ENCODE measurements around the gene GRM4.

Gene GRM4

DNA sequence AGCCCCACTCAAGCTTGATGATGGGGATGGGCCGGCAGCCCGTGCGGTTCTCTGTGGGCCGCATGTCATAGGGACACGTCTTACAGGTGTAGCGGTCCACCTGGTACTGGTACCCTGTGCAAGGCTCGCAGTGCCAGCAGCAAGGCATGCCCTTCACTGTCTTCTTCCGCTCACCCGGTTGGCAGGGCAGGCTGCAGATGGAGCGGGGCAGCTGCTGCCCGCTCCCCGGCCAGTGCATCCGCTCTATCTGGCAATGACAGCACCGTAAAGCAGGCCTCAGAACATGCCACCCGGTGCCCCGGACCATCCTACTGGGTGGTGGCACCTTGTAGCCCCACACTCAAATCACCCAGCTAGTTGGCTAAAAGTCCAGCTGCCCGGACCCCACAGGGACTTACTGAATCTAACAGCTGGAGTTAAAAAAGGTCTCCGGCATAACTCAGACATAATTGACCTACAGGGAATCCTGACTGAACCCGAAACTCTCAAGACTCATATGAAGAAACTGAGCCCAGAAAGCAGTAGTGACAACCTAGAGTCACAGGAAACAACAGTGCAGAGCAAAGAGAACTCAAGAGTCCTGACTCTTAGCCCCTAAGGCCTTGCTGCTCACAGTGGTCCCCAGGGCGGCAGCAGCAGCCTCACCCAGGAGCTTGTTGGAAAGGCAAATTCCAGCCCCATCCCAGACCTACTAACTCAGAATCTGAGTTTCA, 109.4 kb downstream of the GRM4 start:
- TF ChIP-seq CREB1 (IDR thresholded peaks at IDR 0.05; ENCODE audit: low read depth) (no peak), CEBPB (IDR thresholded peaks at IDR 0.05) (no peak), ZBTB7A (IDR thresholded peaks at IDR 0.05; ENCODE audit: low read depth) (no peak), TEAD4 (IDR thresholded peaks at IDR 0.05) (no peak), FOXM1 (IDR thresholded peaks at IDR 0.05; ENCODE audit: borderline replicate concordance, low read depth) (no peak), REST (IDR thresholded peaks at IDR 0.05; ENCODE audit: low read depth) (no peak), EGR1 (IDR thresholded peaks at IDR 0.05) (no peak), USF1 (IDR thresholded peaks at IDR 0.05) (no peak), TAF1 (IDR thresholded peaks at IDR 0.05; ENCODE audit: low read depth) (no peak), NFIC (IDR thresholded peaks at IDR 0.05) (no peak), RAD21 (IDR thresholded peaks at IDR 0.05; ENCODE audit: low read depth) (no peak)
- TF ChIP-seq, protein P1, sequence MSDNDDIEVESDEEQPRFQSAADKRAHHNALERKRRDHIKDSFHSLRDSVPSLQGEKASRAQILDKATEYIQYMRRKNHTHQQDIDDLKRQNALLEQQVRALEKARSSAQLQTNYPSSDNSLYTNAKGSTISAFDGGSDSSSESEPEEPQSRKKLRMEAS (IDR thresholded peaks at IDR 0.05): no peak

DNA sequence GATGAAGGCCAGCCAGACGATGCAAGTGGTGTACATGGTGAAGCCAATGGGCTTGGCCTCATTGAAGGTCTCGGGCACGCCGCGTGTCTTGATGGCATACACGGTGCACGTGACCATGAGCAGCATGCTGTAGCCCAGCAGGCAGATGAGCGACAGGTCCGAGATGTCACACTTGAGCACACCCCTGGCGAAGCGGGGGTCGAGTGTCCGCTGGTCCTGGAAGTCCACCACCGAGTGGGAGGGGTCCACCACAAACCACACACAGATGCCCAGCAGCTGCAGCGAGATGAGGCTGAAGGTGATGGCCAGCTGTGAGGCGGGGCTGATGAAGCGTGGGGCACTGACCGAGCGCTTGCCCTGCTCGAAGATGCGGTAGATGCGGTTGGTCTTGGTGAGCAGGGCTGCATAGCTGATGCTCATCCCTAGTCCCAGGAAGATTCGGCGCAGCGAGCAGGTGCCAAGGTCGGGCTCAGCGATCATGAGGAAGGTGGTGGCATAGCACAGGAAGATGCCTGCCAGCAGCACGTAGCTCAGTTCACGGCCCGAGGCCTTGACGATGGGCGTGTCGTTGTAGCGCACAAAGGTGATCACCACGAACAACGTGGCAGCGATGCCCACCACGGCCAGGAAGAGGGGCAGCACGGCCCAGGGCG, 110.1 kb downstream of the GRM4 start:
- TF ChIP-seq USF1 (IDR thresholded peaks at IDR 0.05) (no peak), TEAD4 (IDR thresholded peaks at IDR 0.05) (no peak), CEBPB (IDR thresholded peaks at IDR 0.05) (no peak), EGR1 (IDR thresholded peaks at IDR 0.05) (no peak), RAD21 (IDR thresholded peaks at IDR 0.05; ENCODE audit: low read depth) (no peak), TAF1 (IDR thresholded peaks at IDR 0.05; ENCODE audit: low read depth) (no peak), EP300 (IDR thresholded peaks at IDR 0.05; ENCODE audit: borderline replicate concordance) (no peak), CREB1 (IDR thresholded peaks at IDR 0.05; ENCODE audit: low read depth) (no peak)

GRCh38 chr6:34035161-34035560, 110.7 kb downstream of the GRM4 start:
- no peak for TF ChIP-seq RAD21 (IDR thresholded peaks at IDR 0.05; ENCODE audit: low read depth)
- TF ChIP-seq YY1 (IDR thresholded peaks at IDR 0.05; ENCODE audit: low read depth): no peak
- TF ChIP-seq TAF1 (IDR thresholded peaks at IDR 0.05; ENCODE audit: low read depth): no peak
- no peak for TF ChIP-seq EGR1 (IDR thresholded peaks at IDR 0.05)
- TF ChIP-seq USF1 (IDR thresholded peaks at IDR 0.05): no peak
- no peak for TF ChIP-seq TCF12 (IDR thresholded peaks at IDR 0.05; ENCODE audit: low read depth)
- no peak for TF ChIP-seq NFIC (IDR thresholded peaks at IDR 0.05)
- TF ChIP-seq CEBPB (IDR thresholded peaks at IDR 0.05): no peak
- no peak for TF ChIP-seq FOXM1 (IDR thresholded peaks at IDR 0.05; ENCODE audit: borderline replicate concordance, low read depth)
- TF ChIP-seq EP300 (IDR thresholded peaks at IDR 0.05; ENCODE audit: borderline replicate concordance): no peak
- TF ChIP-seq, protein P1 (IDR thresholded peaks at IDR 0.05): no peak
- no peak for TF ChIP-seq ZBTB7A (IDR thresholded peaks at IDR 0.05; ENCODE audit: low read depth)
- no peak for TF ChIP-seq REST (IDR thresholded peaks at IDR 0.05; ENCODE audit: low read depth)
- no peak for TF ChIP-seq TEAD4 (IDR thresholded peaks at IDR 0.05)
- no peak for TF ChIP-seq CREB1 (IDR thresholded peaks at IDR 0.05; ENCODE audit: low read depth)

DNA sequence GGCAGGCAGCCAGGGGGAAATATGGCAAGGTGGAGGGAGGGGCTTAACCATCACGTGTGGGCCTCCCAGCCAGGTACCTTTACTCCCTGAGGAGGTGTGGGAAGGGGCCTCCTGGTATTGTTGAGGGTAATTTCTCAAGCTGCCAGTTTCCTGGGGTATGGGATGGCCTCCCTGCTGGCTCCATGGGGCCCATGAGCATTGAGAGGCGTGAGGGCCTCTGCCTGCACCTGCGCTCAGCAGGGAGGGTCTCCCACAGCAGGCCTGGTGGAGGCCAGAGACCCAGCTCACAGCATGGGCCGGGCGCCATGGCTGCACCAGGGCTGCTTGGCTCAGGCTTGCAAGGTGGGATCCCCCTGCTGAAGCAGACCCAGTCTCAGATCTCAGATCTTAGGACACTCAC, 113.0 kb downstream of the GRM4 start:
- TF ChIP-seq RAD21 (IDR thresholded peaks at IDR 0.05; ENCODE audit: low read depth): no peak
- no peak for TF ChIP-seq EP300 (IDR thresholded peaks at IDR 0.05; ENCODE audit: borderline replicate concordance)
- TF ChIP-seq YY1 (IDR thresholded peaks at IDR 0.05; ENCODE audit: low read depth): no peak
- no peak for TF ChIP-seq NFIC (IDR thresholded peaks at IDR 0.05)
- TF ChIP-seq, protein P1 (IDR thresholded peaks at IDR 0.05): no peak
- no peak for TF ChIP-seq USF1 (IDR thresholded peaks at IDR 0.05)
- no peak for TF ChIP-seq REST (IDR thresholded peaks at IDR 0.05; ENCODE audit: low read depth)
- peak; percentile 64 for TF ChIP-seq TCF12 (IDR thresholded peaks at IDR 0.05; ENCODE audit: low read depth)
